GM12878 (cell line): ENCODE measurements around the gene NEK8. TPM values are rescaled to one million over a fixed set of nuclear protein-coding genes. Genes with fewer than 3 reads are reported as not detected.

Source experiments
- ATAC-seq: fragments of 200-7000 bp; cut with Tn5 transposase; 3 replicates; pipeline ENCODE4 v1.9.1; 2020; ENCODE audit warnings: mild to moderate bottlenecking, moderate library complexity
- BruUV-seq: library from RNA; stranded (reverse); fragments of 400-500 nt; replicated peaks from 2 replicates; lab custom pipeline; 2021; lab: Mats Ljungman, UMichigan
- CTCF ChIA-PET: fragments of 300-600 bp; sonication (Branson Sonifier 250); formaldehyde crosslinking; extraction: SDS; loops from one replicate; lab custom pipeline; 2021; ENCODE audit warnings: inconsistent platforms; lab: Yijun Ruan, JAX
- POLR2A ChIA-PET: fragments of 350-600 bp; formaldehyde crosslinking; extraction: SDS; loops from one replicate; lab custom pipeline; 2021; ENCODE audit warnings: inconsistent platforms; lab: Charles Lee
- RAD21 ChIA-PET: fragments of 300-600 bp; sonication (Branson Sonifier 250); formaldehyde crosslinking; loops from one replicate; lab custom pipeline; 2023; ENCODE audit warnings: antibody characterized with exemption; ENCODE audit not compliant: unreplicated experiment; lab: Charles Lee
- SMC1A ChIA-PET: fragments of 300-600 bp; sonication (Branson Sonifier 250); formaldehyde crosslinking; loops from one replicate; lab custom pipeline; 2023; ENCODE audit not compliant: unreplicated experiment, uncharacterized antibody; lab: Charles Lee
- DNase-seq: peaks from one replicate; pipeline ENCODE4 v3.0.0-alpha.2; 2011; ENCODE audit warnings: low read depth, low spot score
- FAIRE-seq: peaks from 3 replicates; lab custom pipeline; 2011; peaks lifted over from hg19 to GRCh38; lab: Jason Lieb, UNC
- H2AFZ ChIP-seq: 2 replicates; pipeline ENCODE4 v1.6.0; 2011; ENCODE audit warnings: low read depth, low read length, control low read depth; ENCODE audit not compliant: control insufficient read depth
- H3K27ac ChIP-seq: 2 replicates; pipeline ENCODE4 v1.5.1; 2011; ENCODE audit warnings: control low read depth; ENCODE audit not compliant: control insufficient read depth, insufficient read depth
- H3K27me3 ChIP-seq, 2 experiments: replicated peaks in 1 of 2; 2 replicates each; pipeline versions ENCODE4 v1.6.0 to v1.6.1; 2011; ENCODE audit warnings: low read length in 1 of 2; ENCODE audit not compliant: control insufficient read depth in 2 of 2, insufficient read depth in 2 of 2
- H3K36me3 ChIP-seq, 2 experiments: 2 replicates each; pipeline ENCODE4 v1.5.1; 2011; ENCODE audit warnings: low read length in 1 of 2; ENCODE audit not compliant: control insufficient read depth in 2 of 2, insufficient read depth in 2 of 2
- H3K4me1 ChIP-seq: 2 replicates; pipeline ENCODE4 v1.6.1; 2011; ENCODE audit warnings: mild to moderate bottlenecking, low read length, moderate library complexity, mixed read lengths; ENCODE audit not compliant: control insufficient read depth, insufficient read depth
- H3K4me2 ChIP-seq: 2 replicates; pipeline ENCODE4 v1.6.0; 2011; ENCODE audit warnings: control low read depth; ENCODE audit not compliant: control insufficient read depth, insufficient read depth
- H3K4me3 ChIP-seq: fragments of 200-600 bp; sonication (generic); 2 replicates; pipeline ENCODE4 v1.5.1; 2016
- H3K79me2 ChIP-seq: 2 replicates; pipeline ENCODE4 v1.6.0; 2011; ENCODE audit warnings: low read length; ENCODE audit not compliant: control insufficient read depth, insufficient read depth
- H3K9ac ChIP-seq: 2 replicates; pipeline ENCODE4 v1.8.0; 2011; ENCODE audit warnings: low read length, control low read depth, mixed read lengths; ENCODE audit not compliant: control insufficient read depth, insufficient read depth
- H3K9me3 ChIP-seq: replicated peaks from 3 replicates; pipeline ENCODE4 v1.5.1; 2011; ENCODE audit warnings: mild to moderate bottlenecking, low read length; ENCODE audit not compliant: control insufficient read depth, insufficient read depth
- H4K20me1 ChIP-seq: 2 replicates; pipeline ENCODE4 v1.6.0; 2011; ENCODE audit not compliant: control insufficient read depth, insufficient read depth
- CBX5 ChIP-seq: sonication (generic); IDR thresholded peaks from 2 replicates; pipeline ENCODE4 v1.6.1; 2016; ENCODE audit warnings: low read depth, moderate library complexity, mild to moderate bottlenecking, inconsistent platforms
- CEBPZ ChIP-seq: fragments of 150-350 bp; IDR thresholded peaks from 2 replicates; pipeline ENCODE4 v1.6.1; 2016; ENCODE audit warnings: low read depth, low read length
- MTA2 ChIP-seq: fragments of 450-650 bp; IDR thresholded peaks from 2 replicates; pipeline ENCODE4 v1.6.1; 2016; ENCODE audit warnings: low read depth, mild to moderate bottlenecking, moderate library complexity
- POU2F2 ChIP-seq: IDR thresholded peaks from 3 replicates; pipeline ENCODE4 v1.6.1; 2011; ENCODE audit warnings: low read depth, mild to moderate bottlenecking, low read length, borderline replicate concordance
- SKIL ChIP-seq: fragments of 450-650 bp; IDR thresholded peaks from 2 replicates; pipeline ENCODE4 v1.6.1; 2017; ENCODE audit warnings: mild to moderate bottlenecking, low read depth, inconsistent platforms; ENCODE audit not compliant: poor library complexity, severe bottlenecking
- WGBS: methylation state at CpG from one replicate; pipeline ENCODE4 v1.1.6; 2016; ENCODE audit warnings: low lambda C conversion rate; ENCODE audit not compliant: insufficient replicate concordance, insufficient coverage; ENCODE audit errors: missing lambda C conversion rate; 5-methylcytosine and 5-hydroxymethylcytosine counted together
- in situ Hi-C: fragments of 300-500 bp; cut with MboI; formaldehyde crosslinking; loops from 9 replicates; pipeline ENCODE4 v1.14.3; 2018; ENCODE audit warnings: mixed read lengths
- intact Hi-C: fragments of 100-400 bp; cut with micrococcal nuclease; formaldehyde crosslinking; loops from one replicate; pipeline ENCODE4 v1.14.2; 2022; ENCODE audit not compliant: unreplicated experiment
- polyA plus RNA-seq, 11 experiments: library from polyadenylated mRNA; depleted of rRNA in 4 of 11; unstranded in 6 of 11; stranded (reverse) in 5 of 11; fragments of >200 nt; fragmentation: Nextera tagmentation in 4 of 11; fragmentation: Illumina TruSeq in 1 of 11; extraction: Ambion mirVana in 4 of 11; extraction: Trizol in 1 of 11; gene quantifications; 1 replicate in 1 of 11; 2 replicates in 10 of 11; pipeline versions ENCODE4 v1.2.1 to v1.2.3, GENCODE V29; 2011 to 2016; ENCODE audit warnings: inconsistent platforms in 2 of 11, missing spikeins in 2 of 11, low read depth in 1 of 11
- total RNA-seq, 4 experiments: library from RNA; depleted of rRNA in 3 of 4; stranded (reverse); fragments of >200 nt in 3 of 4; fragmentation: Illumina TruSeq in 1 of 4; extraction: Trizol in 1 of 4; gene quantifications; 2 replicates each; pipeline versions ENCODE4 v1.2.1 to v1.2.3, GENCODE V29; 2013 to 2021

The NEK8 gene
- total and polyA plus RNA-seq, 10 of the 15 experiments (the other 5 are each of a cell fraction or from before 2014, with no cell fraction given): 2.3 to 14.3 (median 9.4) TPM

GRCh38 chr17:28688481-28688880, 40.1 kb upstream of the NEK8 start:
- no TSS peak for BruUV-seq
- RAD21 ChIA-PET: no interaction called here

More at GRCh38 chr17:28688481-28688880, 40.1 kb upstream of the NEK8 start:
- Histone ChIP-seq H3K4me2 (no peak overlapping the region), H3K9me3 (no peaks in the 10 kb centered on the region), H3K4me3 (no peak overlapping the region), H3K27me3 (no peaks in the 10 kb centered on the region), H3K36me3 (peaks cover 29 to 49% of the 10 kb centered on the region in 2 experiments), H4K20me1 (no peaks in the 10 kb centered on the region; the same call in 1 of the 2 replicates), H2AFZ (no peak overlapping the region), H3K27ac (no peak overlapping the region), H3K79me2 (no peaks in the 10 kb centered on the region), H3K9ac (no peak overlapping the region), H3K4me1 (no peaks in the 10 kb centered on the region)
- TF ChIP-seq CBX5 (no peak), SKIL (no peak), MTA2 (no peak), POU2F2 (no peak), CEBPZ (no peak)
- DNase-seq (no peak), FAIRE-seq (no peak), ATAC-seq (no peak)
- 99% methylated on average over 4 of the region's 4 CpGs for WGBS
- ChIA-PET CTCF (interaction anchor here (0.6 to 1.2 kb wide), 5 partner anchors 23 to 488 kb away, joined by 3 to 4 read pairs (median 3); partner anchors contain the start of gene PROCA1), POLR2A (interaction anchor here (0.7 to 1.2 kb wide), 3 partner anchors 41 to 209 kb away, joined by 3 to 4 read pairs (median 3); no protein-coding TSS in a partner anchor), SMC1A (interaction anchor here (0.9 kb wide), 1 partner anchor 10 kb away, joined by 3 read pairs; no protein-coding TSS in a partner anchor)
- in situ Hi-C loops (no loop called here), intact Hi-C loops (no loop called here)
